ENCODE measurements around the gene INPP5D. TPM values are rescaled to one million over a fixed set of nuclear protein-coding genes. Genes with fewer than 3 reads are reported as not detected.

INPP5D gene
- total and polyA plus RNA-seq, 2 of the 8 experiments (the other 6 are each of a cell fraction or from before 2014, with no cell fraction given): 4.5 to 7.1 TPM

DNA sequence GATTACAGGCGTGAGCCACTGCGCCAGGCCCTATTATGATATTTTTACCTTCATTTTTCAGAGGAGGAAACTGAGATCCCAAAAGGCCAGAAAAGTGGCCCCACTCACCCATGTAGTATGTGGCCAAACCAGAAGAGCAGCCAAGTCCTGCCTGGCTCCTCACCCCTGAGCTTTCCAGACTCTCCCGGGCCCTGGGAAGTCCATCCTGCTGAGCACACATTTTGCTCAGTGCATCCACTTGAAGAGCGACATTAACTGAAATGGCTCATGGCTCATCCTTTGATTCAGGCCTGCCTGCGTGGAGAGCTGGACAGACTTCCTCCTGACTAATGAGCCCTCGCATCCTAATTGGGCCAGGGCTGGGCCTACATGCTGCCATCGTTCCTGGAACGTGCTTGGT lies 37.6 kb upstream of the INPP5D start:
- H3K4me1 ChIP-seq (replicated peaks in 1 of 4; ENCODE audit: control insufficient read depth in 3 of 4, insufficient read depth in 4 of 4, low read length in 3 of 4): no peaks in the 10 kb centered on the region
- WGBS, 2 experiments (ENCODE audit: extremely low coverage in 1 of 2, insufficient coverage in 1 of 2, insufficient read length in 1 of 2, insufficient replicate concordance in 2 of 2, low coverage in 1 of 2, low lambda C conversion rate in 2 of 2, missing lambda C conversion rate in 1 of 2): 94% methylated on average over 8 of the region's 8 CpGs; no CpG with 5 or more reads in 1 of the 2 experiments
- no peaks in the 10 kb centered on the region for H3K79me1 ChIP-seq (ENCODE audit: low read depth, low read length)
- ChIA-PET CTCF (ENCODE audit: partially characterized antibody) (interaction anchor here (0.7 to 1.5 kb wide), 5 partner anchors 13 to 147 kb away, joined by 3 read pairs; no protein-coding TSS in a partner anchor), POLR2A (ENCODE audit: partially characterized antibody) (interaction anchor here (0.7 kb wide), 1 partner anchor 104 kb away, joined by 3 read pairs; no protein-coding TSS in a partner anchor)
- no peak overlapping the region for H2BK12ac ChIP-seq (ENCODE audit: low read depth, low read length)
- H4K91ac ChIP-seq (replicated peaks; ENCODE audit: insufficient read length, low read length): no peak overlapping the region
- DNase-seq (ENCODE audit: low read depth in 1 of 2, low spot score in 2 of 2): no peak
- no peak overlapping the region for H3K9ac ChIP-seq (replicated peaks in 1 of 4; ENCODE audit: extremely low read depth in 1 of 4, low read depth in 3 of 4, low read length in 3 of 4)
- no peak overlapping the region for H2AK5ac ChIP-seq (ENCODE audit: low read depth, low read length)
- H4K8ac ChIP-seq (ENCODE audit: extremely low read depth, insufficient read depth, low read length): peak overlapping the region; percentile 64; the same call in 1 of the 2 replicates
- H2BK5ac ChIP-seq (ENCODE audit: low read depth, low read length): no peak overlapping the region
- no peaks in the 10 kb centered on the region for H3K27me3 ChIP-seq (replicated peaks in 1 of 4; ENCODE audit: control insufficient read depth in 3 of 4, extremely low read depth in 1 of 4, insufficient read depth in 3 of 4, low read length in 3 of 4)
- H3K23ac ChIP-seq (ENCODE audit: insufficient read length): no peak overlapping the region
- no peaks in the 10 kb centered on the region for H3K9me3 ChIP-seq (ENCODE audit: insufficient read depth in 2 of 2, low read depth in 1 of 2, low read length in 1 of 2)
- H3K27ac ChIP-seq (ENCODE audit: low read depth, low read length): no peak overlapping the region
- no peak overlapping the region for H3K4ac ChIP-seq (replicated peaks; ENCODE audit: insufficient read length, low read depth, low read length)
- no peak overlapping the region for H4K5ac ChIP-seq (ENCODE audit: insufficient read length, low read depth, low read length)
- no peak for FAIRE-seq
- no peak overlapping the region for H3K4me2 ChIP-seq (ENCODE audit: insufficient read depth in 1 of 2, low read depth in 2 of 2, low read length in 2 of 2)
- H3K4me3 ChIP-seq (ENCODE audit: extremely low read depth in 1 of 4, insufficient read depth in 2 of 4, low read depth in 3 of 4, low read length in 4 of 4): no peak overlapping the region
- no peak overlapping the region for H2BK20ac ChIP-seq (ENCODE audit: low read length)
- no peaks in the 10 kb centered on the region for H4K20me1 ChIP-seq (replicated peaks in 1 of 2; ENCODE audit: control insufficient read depth in 1 of 2, insufficient read depth in 2 of 2, low read length in 2 of 2)
- no peak overlapping the region for H3K18ac ChIP-seq (ENCODE audit: extremely low read depth, low read length)
- TF ChIP-seq PHF8 (conservative IDR thresholded peaks at IDR 0.05; ENCODE audit: low read depth, low read length): no peak
- TF ChIP-seq CTBP2 (IDR thresholded peaks at IDR 0.05; ENCODE audit: borderline replicate concordance, insufficient read depth, insufficient read length, low read length): no peak
- no peaks in the 10 kb centered on the region for H3K36me3 ChIP-seq (ENCODE audit: control insufficient read depth in 2 of 4, insufficient read depth in 4 of 4, low read length in 3 of 4)
- H3K79me2 ChIP-seq (ENCODE audit: control insufficient read depth in 1 of 2, insufficient read depth in 2 of 2, low read length in 2 of 2): no peaks in the 10 kb centered on the region
- no peak overlapping the region for H2AFZ ChIP-seq (ENCODE audit: low read length)
- no peak overlapping the region for H2BK120ac ChIP-seq (replicated peaks; ENCODE audit: low read depth, low read length)
- no peak overlapping the region for H2BK15ac ChIP-seq (ENCODE audit: low read length)
- H3K23me2 ChIP-seq (ENCODE audit: low read depth, low read length): no peaks in the 10 kb centered on the region
- H3K56ac ChIP-seq (replicated peaks; ENCODE audit: insufficient read length, low read depth, low read length): no peak overlapping the region
- H3K14ac ChIP-seq (ENCODE audit: insufficient read length): no peak overlapping the region

Data from H1 (cell line).